HG02870 (cell line): ENCODE data around the gene TMEM60.

Experiments
- ATAC-seq: cut with Tn5 transposase; IDR thresholded peaks from one replicate; pipeline ENCODE4 v1.9.1; 2021; ENCODE audit warnings: mild to moderate bottlenecking, moderate library complexity; ENCODE audit not compliant: unreplicated experiment

TMEM60 gene

GRCh38 chr7:77782383-77782782, 15.9 kb downstream of the TMEM60 start:
- ATAC-seq, result no peak

- ATAC-seq, result no peak
Observed at GRCh38 chr7:77778535-77778934, 19.7 kb downstream of the TMEM60 start.

GRCh38 chr7:77771901-77772300, 26.3 kb downstream of the TMEM60 start:
- ATAC-seq, result no peak

- no peak for ATAC-seq
Observed at GRCh38 chr7:77770316-77770715, 27.9 kb downstream of the TMEM60 start.

GRCh38 chr7:77766801-77767605, 31.2 kb downstream of the TMEM60 start:
- no peak for ATAC-seq

GRCh38 chr7:77765906-77766800, 32.1 kb downstream of the TMEM60 start:
- ATAC-seq, result no peak

GRCh38 chr7:77765481-77765880, 32.8 kb downstream of the TMEM60 start:
- no peak for ATAC-seq

- peak; percentile 34 for ATAC-seq
Observed at GRCh38 chr7:77760809-77761453, 37.3 kb downstream of the TMEM60 start.

GRCh38 chr7:77759294-77759889, 38.8 kb downstream of the TMEM60 start:
- ATAC-seq, result no peak

GRCh38 chr7:77757589-77757988, 40.6 kb downstream of the TMEM60 start:
- peak; percentile 91 for ATAC-seq

GRCh38 chr7:77753173-77753572, 45.1 kb downstream of the TMEM60 start:
- no peak for ATAC-seq

- no peak for ATAC-seq
Observed at GRCh38 chr7:77752016-77752415, 46.2 kb downstream of the TMEM60 start.

- ATAC-seq, result no peak
Observed at GRCh38 chr7:77747718-77748117, 50.5 kb downstream of the TMEM60 start.

GRCh38 chr7:77747178-77747577, 51.1 kb downstream of the TMEM60 start:
- ATAC-seq, result no peak

- ATAC-seq, result no peak
Observed at GRCh38 chr7:77746824-77747165, 51.4 kb downstream of the TMEM60 start.

- ATAC-seq, result no peak
Observed at GRCh38 chr7:77746164-77746823, 51.9 kb downstream of the TMEM60 start.

GRCh38 chr7:77745746-77746145, 52.5 kb downstream of the TMEM60 start:
- no peak for ATAC-seq
